HG03457 (cell line): ENCODE data around the gene MFAP4.
"Not testable (repeated sequence)": the region's sequence is repeated elsewhere in the genome, so short reads cannot be mapped to it uniquely, and the experiment has no call there.

Source experiments
- ATAC-seq: cut with Tn5 transposase; IDR thresholded peaks from one replicate; pipeline ENCODE4 v1.9.1; 2021; ENCODE audit warnings: moderate number of reproducible peaks; ENCODE audit not compliant: unreplicated experiment

MFAP4 gene

DNA sequence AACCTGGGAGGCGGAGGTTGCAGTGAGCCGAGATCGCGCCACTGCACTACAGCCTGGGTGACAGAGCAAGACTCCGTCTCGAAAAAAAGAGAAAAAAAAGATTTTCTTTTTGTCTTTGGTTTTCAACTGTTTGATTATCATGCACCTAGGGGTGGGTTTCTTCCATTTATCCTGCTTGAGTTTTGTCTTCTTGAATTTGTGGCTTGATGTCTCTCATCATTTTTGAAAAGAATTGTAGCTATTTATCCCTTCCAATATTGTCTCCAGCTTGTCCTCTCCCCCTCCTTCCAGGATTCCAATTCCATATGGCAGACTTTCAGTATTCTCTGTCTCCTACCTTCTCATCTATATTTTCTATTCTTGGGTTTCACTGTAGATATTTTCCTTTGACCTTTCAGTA is 32.2 kb downstream of the MFAP4 start:
- ATAC-seq: no peak

DNA sequence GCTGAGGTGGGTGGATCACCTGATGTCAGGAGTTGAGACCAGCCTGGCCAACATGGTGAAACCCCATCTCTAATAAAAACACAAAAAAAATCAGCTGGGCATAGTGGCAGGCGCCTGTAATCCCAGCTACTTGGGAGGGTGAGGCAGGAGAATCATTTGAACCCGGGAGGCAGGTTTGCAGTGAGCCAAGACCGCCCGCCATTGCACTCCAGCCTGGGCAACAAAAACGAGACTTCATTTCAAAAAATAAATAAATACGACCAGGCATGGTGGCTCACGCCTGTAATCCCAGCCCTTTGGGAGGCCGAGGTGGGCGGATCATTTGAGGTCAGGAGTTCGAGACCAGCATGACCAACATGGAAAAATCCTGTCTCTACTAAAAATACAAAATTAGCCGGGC is 33.6 kb downstream of the MFAP4 start:
- not testable (repeated sequence) for ATAC-seq

DNA sequence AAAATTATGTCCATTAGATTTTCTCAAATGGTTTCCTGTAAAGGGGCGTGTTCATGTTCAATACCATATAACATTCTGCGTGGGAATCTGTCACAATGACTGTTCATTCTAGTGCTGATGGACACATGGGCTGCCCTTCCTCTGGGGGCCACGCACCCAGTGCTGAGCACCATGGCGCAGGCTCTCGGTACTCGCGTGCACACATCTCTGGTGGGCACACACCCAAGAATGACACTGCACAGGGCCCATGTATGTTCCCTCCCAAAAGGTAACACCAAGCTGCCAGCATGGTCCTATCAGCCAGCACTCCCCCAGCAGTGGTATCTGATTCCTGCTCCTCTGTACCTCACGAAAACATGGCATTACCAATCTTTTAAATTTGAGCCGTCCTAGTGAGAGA is 38.2 kb downstream of the MFAP4 start:
- ATAC-seq: no peak

DNA sequence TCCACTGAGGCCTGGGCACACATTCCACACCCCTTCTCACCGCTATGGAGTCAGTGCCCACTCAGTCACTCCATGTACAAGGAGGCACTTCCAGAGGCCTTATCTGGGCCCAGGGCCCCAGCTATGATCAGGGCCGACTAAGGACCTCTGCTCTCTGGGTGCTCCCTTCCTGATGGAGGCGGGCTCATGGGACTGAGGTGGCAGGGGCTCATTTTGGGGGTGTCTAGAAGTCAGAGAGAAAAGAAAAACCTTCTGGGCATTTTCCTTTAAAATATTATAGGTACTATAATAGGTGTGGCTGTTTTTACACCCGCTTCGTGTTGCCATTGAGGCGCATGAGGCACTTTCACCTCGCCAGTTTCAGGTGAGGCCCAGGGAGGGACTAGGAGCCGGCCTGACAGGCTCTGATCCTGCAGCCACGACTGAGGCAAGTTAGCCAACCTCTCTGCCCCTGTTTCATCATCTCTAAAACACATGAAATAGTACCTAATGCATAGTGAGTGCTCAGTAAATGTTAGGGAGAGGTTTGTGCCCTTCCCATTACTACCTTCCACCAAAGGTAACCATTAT is 38.8 kb downstream of the MFAP4 start:
- ATAC-seq: no peak

DNA sequence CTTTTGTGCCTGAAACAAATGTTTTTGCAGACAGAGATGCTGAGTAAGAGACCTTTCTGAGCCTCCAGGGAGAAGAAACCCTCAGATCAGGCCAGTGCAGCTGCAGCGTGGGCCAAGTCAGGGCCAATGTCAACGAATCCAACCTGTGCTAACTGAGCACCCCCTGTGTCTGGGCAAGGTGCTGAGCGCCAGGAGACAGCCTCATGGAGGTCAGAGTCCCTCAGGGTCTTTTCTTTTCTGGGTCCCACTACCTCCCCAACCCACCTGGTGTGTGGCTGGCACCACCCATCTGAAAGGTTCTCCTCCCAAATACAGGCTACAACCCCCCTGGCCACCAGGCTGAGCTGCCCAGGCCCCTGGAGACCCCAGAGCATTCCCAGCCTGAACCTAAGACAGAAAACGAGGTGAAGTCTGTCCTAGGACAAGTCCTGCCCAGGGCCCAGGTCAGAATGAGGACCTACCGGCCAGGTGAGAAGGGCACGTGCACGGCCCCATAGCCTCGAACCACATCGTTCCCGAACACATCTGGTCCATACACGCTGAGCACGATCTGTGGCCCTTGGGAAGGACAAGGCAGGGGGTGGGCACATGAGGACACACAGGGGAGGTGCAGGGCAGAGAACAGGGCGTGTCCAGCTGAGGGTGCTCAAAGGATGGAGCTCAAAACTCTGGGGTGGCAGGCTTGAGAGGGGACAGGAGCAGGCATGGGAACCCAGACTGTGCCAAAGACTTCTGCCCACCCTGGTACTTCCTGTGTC is 39.5 kb downstream of the MFAP4 start:
- ATAC-seq: no peak

DNA sequence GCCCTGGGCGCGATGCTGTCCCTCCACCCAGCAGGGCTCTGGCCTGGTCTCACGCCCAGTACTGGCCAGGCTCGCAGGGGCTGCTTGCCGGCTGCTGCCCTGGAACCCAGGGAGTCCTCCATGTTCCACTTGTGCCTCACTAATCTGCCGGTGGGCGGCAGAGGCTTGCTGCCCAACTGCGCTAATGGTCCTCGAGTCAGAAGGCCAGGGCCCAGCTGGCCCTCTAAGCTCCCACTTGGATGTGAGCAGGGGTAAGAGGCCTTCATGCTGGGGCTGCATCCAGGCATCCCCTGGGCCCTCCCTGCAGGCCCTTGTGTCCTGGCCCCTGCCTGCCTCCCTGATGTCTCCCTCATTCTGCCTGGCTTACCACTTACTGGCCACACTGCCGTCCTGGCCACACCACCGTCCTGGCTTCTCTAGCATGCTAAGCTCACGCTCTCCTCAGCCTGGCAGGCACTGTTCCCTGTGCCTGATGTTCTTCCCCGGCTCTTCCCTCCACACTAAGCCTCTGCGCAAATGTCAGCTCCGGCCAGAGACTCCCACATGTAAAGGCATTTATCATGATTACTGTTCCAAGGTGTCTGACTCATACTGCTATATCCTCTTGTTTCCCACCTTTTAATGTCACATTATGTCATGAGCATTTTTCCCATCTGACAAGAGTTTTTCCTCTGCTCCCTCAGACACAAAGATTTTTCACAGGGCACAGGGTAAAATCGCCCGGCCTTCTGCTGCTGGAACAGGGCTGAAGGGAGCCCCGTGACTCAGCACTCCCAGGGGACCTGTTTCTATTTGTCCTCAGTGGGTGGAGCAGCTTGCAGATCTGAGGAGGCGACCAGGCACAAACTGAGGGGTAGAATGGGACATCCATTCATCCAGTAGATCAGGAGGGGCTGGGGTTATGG is 40.4 kb downstream of the MFAP4 start:
- ATAC-seq: no peak

DNA sequence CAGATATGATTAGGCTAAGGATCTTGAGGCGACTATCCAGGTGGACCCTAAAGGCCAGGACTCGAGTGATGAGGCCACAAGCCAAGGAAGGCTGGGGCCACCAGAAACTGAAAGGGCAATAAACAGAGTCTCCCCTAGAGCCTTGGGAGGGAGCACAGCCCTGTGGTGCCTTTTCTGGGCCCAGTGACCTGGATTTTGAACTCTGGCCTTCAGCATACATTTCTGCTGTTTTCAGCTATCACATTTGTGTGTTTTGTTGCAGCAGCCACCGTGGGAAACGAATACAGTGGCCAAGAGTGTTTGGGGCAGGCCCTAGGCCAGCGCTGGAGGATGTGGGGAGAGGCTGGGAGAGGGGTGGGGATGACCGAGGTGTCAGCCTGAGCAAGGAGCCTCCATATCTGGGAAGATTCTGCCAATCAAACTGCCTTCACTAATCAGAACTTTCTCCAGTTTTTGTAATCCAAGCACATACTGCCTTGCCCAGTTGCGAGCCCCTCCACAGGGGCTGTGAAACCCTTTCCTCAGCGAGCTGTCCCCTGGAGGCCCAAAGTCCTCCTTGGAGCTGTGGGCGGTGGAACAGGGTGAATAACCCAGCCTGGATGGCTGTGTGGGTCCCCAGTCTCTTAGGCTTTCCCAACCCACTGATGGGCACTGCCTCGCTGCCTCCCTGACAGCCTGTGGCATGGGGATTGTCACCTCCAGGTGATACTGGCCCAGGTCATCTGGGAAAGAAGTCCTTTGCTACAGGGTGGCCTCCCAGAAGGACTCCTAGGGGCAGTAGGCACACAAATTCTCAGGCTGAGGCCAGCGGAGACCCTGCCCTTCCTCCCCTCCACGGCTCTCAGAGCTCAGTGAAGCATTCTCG is 41.3 kb downstream of the MFAP4 start:
- no peak for ATAC-seq

DNA sequence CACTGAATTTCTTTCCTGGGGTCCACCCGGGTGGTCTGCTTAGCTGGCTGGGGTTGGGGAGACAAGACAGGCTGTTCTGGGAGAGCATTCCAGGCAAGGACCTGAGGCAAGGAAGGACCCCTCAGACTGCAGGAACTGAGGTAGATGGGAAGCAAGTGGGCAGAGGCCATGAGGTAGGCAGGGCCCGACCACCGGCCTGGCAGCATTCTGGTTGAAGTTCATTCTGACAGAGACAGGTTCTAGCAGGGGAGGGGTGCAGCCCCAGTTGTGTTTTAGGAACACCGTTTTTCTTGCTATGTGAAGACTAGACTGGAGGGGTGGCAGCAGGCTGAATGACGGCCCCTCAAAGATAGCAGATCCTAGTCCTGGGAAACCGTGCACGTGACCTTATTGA is 41.9 kb downstream of the MFAP4 start:
- ATAC-seq: no peak

DNA sequence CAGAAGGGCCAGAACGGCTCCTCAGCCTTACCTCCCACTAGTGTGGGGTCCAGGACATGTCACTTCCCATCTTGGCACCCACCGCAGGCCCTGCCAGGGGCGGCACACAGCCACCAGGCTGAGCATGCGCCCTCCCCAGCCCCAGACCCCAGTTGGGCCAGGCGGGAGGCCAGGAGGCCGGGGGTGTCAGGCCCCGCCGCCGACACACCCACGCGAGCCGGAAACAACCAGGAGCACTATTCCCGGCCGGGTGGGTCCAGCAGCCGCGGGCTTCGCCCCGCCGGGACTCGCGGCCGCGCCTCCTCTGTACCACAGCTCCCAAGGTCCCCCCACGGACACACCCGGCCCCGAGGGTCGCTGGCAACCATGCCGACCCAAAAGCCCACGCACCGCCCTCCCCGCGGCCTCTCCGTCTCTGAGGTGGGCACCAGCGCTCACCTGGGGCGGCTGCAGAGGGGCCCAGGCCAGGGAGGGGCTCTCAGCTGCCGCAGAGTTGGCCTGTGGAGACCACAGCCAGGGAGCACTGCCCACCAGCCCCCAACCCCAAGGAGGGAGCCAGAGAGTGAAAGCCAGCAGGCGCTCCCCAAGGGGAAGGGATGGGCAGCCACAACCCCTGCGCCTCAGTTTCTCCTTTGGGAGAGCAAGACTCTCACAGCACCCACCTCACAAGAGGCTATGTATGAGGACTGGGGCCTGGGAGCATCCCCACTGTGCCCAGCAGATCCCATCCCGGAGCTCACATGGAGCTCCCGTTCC is 42.5 kb downstream of the MFAP4 start:
- no peak for ATAC-seq

DNA sequence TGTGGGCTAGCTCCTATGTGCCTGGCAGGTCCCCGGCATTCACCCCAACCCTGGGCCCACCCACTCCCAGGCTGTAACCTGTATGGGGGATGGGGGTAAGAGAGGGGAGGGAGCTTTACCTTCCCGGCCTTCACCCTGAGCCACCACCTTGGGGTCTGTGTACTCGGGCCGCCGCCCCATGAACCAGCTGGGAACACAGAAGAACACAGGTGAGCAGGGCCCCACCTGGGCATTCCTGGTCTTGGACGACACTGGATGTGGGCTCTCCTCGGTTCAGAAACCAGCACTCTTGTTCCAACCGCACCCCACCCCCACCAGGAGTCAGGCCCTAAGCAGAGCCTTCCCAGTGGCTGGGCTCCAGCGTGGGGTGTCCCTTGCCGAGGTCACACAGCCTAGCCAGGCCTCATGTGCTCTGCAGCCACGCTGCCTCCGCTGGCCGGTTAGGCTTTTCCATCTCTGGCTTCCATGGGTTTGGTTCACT is 43.3 kb downstream of the MFAP4 start:
- ATAC-seq: no peak

DNA sequence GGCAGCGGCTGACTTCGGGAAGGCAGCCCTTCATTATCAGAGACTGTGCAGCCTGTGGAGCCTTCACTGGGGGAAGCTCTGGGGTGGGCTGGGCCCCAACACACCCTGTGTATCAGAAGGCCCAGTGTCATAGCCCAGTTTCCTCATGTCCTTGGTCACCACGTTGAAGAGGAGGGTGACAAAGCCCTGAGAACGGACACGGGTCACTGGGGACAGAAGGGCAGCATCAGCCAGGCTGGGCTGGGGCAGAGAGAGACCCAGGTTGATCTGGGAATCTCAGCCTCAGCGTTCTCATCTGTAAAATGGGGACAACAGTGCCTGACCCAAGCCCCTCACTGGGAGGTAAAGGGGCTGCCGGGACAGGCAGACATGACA is 43.7 kb downstream of the MFAP4 start:
- no peak for ATAC-seq

DNA sequence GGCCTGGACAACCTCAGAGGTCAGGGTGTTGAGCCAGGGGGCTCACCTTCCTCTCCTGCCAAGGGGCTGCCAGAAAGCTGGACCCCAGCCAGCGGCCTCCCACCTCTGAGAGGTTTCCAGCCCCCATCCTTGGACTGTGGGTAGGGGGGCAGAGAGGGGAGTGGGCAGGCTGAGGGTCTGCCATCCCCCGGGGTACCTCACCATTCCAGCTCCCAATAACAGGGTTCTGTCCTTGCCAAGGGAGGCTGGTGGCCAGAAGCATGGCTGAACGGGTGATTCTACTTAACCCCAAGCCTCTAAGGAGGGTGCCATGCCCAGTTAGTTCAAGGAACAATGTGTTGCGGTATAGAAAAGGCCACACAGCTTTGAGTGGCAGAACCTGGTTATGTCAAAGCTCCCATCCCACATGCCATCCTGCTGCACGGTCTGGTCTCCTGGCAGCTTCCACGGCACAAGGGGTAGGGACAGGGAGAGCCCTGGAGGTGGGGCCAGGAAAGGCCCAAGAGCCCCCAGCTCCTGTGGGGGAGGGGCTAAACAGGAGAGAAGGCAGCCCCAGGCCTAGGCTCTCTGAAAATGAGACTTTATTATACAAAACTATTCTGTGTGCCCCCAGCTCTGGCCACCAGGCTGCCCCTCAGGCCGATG is 44.3 kb downstream of the MFAP4 start:
- ATAC-seq: no peak

DNA sequence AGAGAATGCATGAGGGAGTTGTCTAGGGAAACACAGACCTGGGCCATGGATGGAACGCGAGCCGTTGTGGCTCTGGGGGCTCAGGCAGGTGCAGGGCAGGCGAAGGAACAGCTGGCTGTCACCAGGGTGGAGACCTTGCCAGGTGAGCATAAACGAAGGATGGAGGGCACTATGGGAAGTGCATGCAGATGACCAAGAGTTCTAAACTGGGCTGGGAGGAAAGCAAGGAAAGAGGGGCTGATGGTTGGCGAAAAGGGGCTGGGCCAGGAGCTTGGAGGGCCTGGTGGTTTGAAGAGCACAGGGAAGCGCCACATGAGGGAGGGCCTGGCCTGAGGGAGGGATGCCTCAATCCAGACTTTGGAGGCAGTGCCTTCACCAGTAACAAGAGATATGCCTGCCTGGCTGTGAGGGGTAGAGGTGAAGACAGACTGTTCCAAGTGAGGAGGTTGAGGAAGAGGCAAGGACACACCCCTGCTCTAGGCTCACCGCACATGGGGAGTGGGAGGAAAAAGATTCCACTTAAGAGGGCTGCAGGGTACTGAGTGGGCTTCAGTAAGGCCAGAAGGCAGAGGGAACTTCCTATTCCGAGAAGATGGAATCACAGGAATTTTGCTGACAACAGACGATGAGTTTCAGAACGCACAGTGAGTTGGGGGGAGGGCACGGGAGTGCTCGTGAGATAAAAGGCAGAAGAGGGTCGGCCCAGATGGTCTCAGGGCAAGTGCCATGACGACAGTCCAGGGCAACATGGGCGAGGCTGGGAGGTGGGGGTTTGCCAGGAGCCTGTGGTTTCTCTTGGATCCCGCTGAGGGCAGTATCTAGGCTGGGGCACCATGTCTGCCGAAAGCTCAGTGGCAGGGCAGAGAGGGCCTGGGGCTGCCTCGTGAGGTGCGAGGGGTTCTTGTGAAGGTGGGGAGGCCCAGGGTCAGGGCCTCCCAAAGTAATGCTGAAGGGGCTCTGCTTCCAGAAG is 45.1 kb downstream of the MFAP4 start:
- no peak for ATAC-seq

DNA sequence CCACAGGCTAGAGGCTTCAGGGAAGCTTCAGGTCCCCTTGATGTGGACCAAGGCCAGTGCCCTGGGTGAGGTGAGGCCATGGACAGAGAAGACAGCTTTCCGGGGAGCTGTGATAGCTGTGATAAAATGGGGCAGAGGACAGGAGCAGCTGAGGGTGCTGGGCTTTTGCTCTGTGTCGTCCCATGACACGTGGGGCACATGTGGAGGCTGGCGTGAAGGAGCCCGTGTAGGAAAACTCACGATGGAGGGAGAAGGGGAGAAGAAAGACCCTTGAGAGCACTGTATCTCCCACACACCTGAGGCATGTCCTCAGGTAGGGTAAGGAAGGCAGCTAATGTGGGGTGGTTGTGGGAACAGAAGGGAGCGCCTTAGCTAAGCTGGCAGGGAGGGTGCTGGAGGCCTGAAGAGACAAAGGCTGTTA is 45.8 kb downstream of the MFAP4 start:
- ATAC-seq: no peak

DNA sequence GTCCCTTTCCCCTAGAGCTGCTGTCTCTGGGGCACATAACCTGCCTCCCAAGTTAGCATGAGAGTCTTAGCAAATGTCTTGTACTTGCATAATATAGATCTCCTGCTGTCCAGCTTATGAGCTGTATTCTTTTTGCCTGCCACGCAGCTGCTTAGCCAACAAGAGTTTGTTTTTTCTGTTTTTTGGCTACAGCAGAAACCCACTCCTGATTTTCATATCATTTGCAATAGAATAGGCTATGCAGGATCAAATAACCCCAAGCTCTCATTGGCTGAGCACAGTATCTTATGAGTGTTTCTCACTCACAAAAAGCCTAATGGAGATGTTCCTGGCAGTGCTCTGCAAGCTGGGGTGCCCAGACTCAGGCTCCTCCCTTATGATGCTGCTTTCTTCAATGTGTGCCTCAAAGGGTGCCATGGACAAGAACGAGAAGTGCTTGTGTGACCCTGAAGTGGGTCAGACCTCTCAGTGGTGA is 47.6 kb downstream of the MFAP4 start:
- no peak for ATAC-seq

DNA sequence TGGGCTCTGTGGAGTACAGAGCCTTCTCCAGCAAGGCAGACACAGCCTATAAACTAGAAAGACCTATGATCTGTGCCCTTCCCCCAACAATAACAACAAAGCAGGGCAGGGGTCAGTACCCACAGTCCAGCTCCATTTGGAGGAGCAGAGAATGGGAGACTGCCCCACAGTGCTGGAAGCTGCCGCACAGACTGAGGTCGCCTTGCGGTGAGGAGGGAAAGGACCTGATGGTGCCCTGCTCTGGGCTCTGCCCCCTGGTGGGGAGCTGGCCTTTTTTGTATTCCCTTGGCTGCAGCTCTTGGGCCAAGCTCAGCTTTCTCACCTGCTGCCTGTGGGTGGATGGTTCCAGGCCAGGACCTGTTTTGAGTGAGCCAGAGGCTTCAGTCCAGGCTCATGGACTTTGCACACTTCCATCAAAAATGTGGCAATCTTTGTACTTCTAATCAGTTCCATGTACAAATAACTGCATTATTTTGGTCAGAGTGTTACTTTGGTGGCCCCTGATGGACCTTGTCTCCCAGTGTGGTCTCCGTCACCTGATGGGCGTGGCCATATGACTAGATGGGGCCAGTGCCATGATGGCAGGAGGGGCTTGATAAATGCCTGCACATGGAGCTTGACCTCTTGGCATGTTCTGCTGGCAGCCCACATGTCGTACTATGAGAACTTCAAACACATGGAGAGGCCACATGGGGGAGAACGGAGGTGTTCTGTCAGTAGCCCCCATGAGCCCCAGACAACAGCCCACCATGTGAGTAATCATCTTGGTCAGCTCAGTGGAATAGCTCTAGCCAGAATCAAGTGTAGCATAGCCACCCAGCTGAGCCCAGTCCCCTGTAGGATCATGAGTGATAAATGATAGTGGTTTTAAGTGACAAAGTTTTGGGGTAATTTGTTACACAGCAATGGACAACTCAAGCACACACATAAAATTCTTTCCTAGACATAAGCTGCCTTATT is 48.7 kb downstream of the MFAP4 start:
- ATAC-seq: peak; percentile 67

DNA sequence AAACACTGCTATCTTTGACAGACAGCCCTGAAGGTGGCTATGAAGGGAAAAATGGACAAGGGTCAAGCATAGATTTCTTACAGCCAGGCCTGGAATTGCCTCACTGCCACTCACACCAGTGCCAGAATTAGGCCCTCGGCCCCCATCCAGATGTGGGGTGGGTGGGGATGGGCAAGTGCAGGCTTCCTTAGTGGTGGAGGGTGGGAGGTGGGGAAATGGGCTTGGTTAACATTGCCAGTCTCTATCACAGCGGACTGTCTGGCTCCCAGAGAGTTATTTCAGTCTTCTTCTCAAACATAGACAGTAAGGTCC is 49.3 kb downstream of the MFAP4 start:
- no peak for ATAC-seq
